GM23248 (cell line): Measurements from ENCODE around the gene ESPN.
A peak's percentile ranks its signal among the peaks of the same experiment; 100 is the strongest.

ENCODE experiments used
- EZH2 ChIP-seq: fragments of 200-600 bp; sonication (generic); IDR thresholded peaks from 2 replicates; pipeline ENCODE4 v1.6.1; 2018; ENCODE audit warnings: antibody characterized with exemption, mild to moderate bottlenecking; ENCODE audit not compliant: insufficient read depth, poor library complexity, severe bottlenecking
- EZH2phosphoT487 ChIP-seq: fragments of 200-600 bp; sonication (generic); IDR thresholded peaks from 2 replicates; pipeline ENCODE4 v1.6.1; 2018; ENCODE audit warnings: antibody characterized with exemption, moderate library complexity, mild to moderate bottlenecking, low read depth; ENCODE audit not compliant: insufficient read depth

- TF ChIP-seq EZH2: peak; percentile 76
- no peak for TF ChIP-seq EZH2phosphoT487
Measured at GRCh38 chr1:6447818-6448748, 23.5 kb downstream of the ESPN start.
